H1 (cell line): ENCODE measurements around the gene STARD4. TPM values are rescaled to one million over a fixed set of nuclear protein-coding genes. Genes with fewer than 3 reads are reported as not detected.

Experiments used
- CTCF ChIA-PET: fragments of 300-600 bp; sonication (Branson Sonifier 250); formaldehyde crosslinking; loops from one replicate; lab custom pipeline; 2021; ENCODE audit not compliant: partially characterized antibody; lab: Charles Lee
- POLR2A ChIA-PET: fragments of 300-600 bp; sonication (Branson Sonifier 250); formaldehyde crosslinking; loops from one replicate; lab custom pipeline; 2021; ENCODE audit warnings: inconsistent platforms; ENCODE audit not compliant: partially characterized antibody; lab: Charles Lee
- DNase-seq, 2 experiments: peaks; one replicate each; pipeline versions ENCODE4 v3.0.0 to v3.0.0-alpha.2; 2010 to 2022; ENCODE audit warnings: low spot score in 2 of 2, low read depth in 1 of 2, mixed read lengths in 1 of 2
- FAIRE-seq: peaks from 2 replicates; lab custom pipeline; 2011; peaks lifted over from hg19 to GRCh38; lab: Jason Lieb, UNC
- H2AFZ ChIP-seq: 2 replicates; pipeline ENCODE4 v1.8.1; 2012; ENCODE audit warnings: low read length, inconsistent platforms
- H2AK5ac ChIP-seq: 2 replicates; pipeline ENCODE4 v1.6.1; 2013; ENCODE audit warnings: low read depth, low read length
- H2BK120ac ChIP-seq: replicated peaks from 2 replicates; pipeline ENCODE3; 2013; ENCODE audit warnings: low read depth, low read length, inconsistent platforms
- H2BK12ac ChIP-seq: 2 replicates; pipeline ENCODE4 v1.6.1; 2013; ENCODE audit warnings: low read depth, low read length
- H2BK15ac ChIP-seq: 2 replicates; pipeline ENCODE4 v1.6.1; 2013; ENCODE audit warnings: low read length
- H2BK20ac ChIP-seq: 2 replicates; pipeline ENCODE4 v1.6.1; 2013; ENCODE audit warnings: low read length
- H2BK5ac ChIP-seq: 2 replicates; pipeline ENCODE4 v1.6.1; 2013; ENCODE audit warnings: low read depth, low read length
- H3K14ac ChIP-seq: 2 replicates; pipeline ENCODE4 v1.6.1; 2013; ENCODE audit warnings: inconsistent platforms; ENCODE audit not compliant: insufficient read length
- H3K18ac ChIP-seq: 2 replicates; pipeline ENCODE4 v1.6.1; 2013; ENCODE audit warnings: low read length; ENCODE audit errors: extremely low read depth
- H3K23ac ChIP-seq: 2 replicates; pipeline ENCODE4 v1.6.1; 2013; ENCODE audit warnings: inconsistent platforms; ENCODE audit not compliant: insufficient read length
- H3K23me2 ChIP-seq: 2 replicates; pipeline ENCODE4 v1.6.1; 2013; ENCODE audit warnings: low read depth, low read length
- H3K27ac ChIP-seq: 2 replicates; pipeline ENCODE4 v1.6.1; 2011; ENCODE audit warnings: low read depth, low read length, inconsistent platforms
- H3K27me3 ChIP-seq, 4 experiments: replicated peaks in 1 of 4; 1 replicate in 1 of 4; 2 replicates in 3 of 4; pipeline versions ENCODE4 v1.6.1 to v1.8.1; 2011 to 2013; ENCODE audit warnings: low read length in 3 of 4, mild to moderate bottlenecking in 3 of 4, inconsistent platforms in 2 of 4, mixed read lengths in 2 of 4, moderate library complexity in 1 of 4; ENCODE audit not compliant: control insufficient read depth in 3 of 4, insufficient read depth in 3 of 4; ENCODE audit errors: extremely low read depth in 1 of 4
- H3K36me3 ChIP-seq, 4 experiments: 2 replicates each; pipeline versions ENCODE4 v1.6.1 to v1.8.1; 2011 to 2013; ENCODE audit warnings: mild to moderate bottlenecking in 4 of 4, low read length in 3 of 4, moderate library complexity in 2 of 4, control low read depth in 1 of 4, inconsistent platforms in 1 of 4; ENCODE audit not compliant: insufficient read depth in 4 of 4, control insufficient read depth in 2 of 4
- H3K4ac ChIP-seq: replicated peaks from 2 replicates; pipeline ENCODE3; 2013; ENCODE audit warnings: low read length, low read depth, mixed read lengths, inconsistent platforms; ENCODE audit not compliant: insufficient read length
- H3K4me1 ChIP-seq, 4 experiments: replicated peaks in 1 of 4; 1 replicate in 1 of 4; 2 replicates in 3 of 4; pipeline versions ENCODE4 v1.6.1 to v1.8.1; 2011 to 2013; ENCODE audit warnings: low read length in 3 of 4, inconsistent platforms in 2 of 4, mixed read lengths in 1 of 4; ENCODE audit not compliant: insufficient read depth in 4 of 4, control insufficient read depth in 3 of 4
- H3K4me2 ChIP-seq, 2 experiments: 2 replicates each; pipeline versions ENCODE4 v1.6.1 to v1.8.1; 2011 to 2013; ENCODE audit warnings: low read depth in 2 of 2, low read length in 2 of 2, control low read depth in 1 of 2, inconsistent platforms in 1 of 2, mild to moderate bottlenecking in 1 of 2; ENCODE audit not compliant: insufficient read depth in 1 of 2
- H3K4me3 ChIP-seq, 4 experiments: fragments of 200-600, 300-600 bp in 1 of 4; sonication (generic), shearing (Covaris generic), sonication (Bioruptor Twin) in 1 of 4; 2 replicates each; pipeline versions ENCODE4 v1.5.1 to v1.8.1; 2011 to 2016; ENCODE audit warnings: low read length in 4 of 4, low read depth in 3 of 4, control low read depth in 2 of 4, inconsistent platforms in 2 of 4, mild to moderate bottlenecking in 2 of 4, mixed read lengths in 1 of 4, moderate library complexity in 1 of 4; ENCODE audit not compliant: insufficient read depth in 2 of 4; ENCODE audit errors: extremely low read depth in 1 of 4
- H3K56ac ChIP-seq: replicated peaks from 2 replicates; pipeline ENCODE3; 2013; ENCODE audit warnings: low read depth, mild to moderate bottlenecking, mixed read lengths, low read length, inconsistent platforms; ENCODE audit not compliant: insufficient read length
- H3K79me1 ChIP-seq: 2 replicates; pipeline ENCODE4 v1.6.1; 2013; ENCODE audit warnings: low read depth, low read length, control low read depth
- H3K79me2 ChIP-seq, 2 experiments: 2 replicates each; pipeline versions ENCODE4 v1.6.1 to v1.8.1; 2012 to 2013; ENCODE audit warnings: low read length in 2 of 2, mild to moderate bottlenecking in 2 of 2, inconsistent platforms in 1 of 2; ENCODE audit not compliant: insufficient read depth in 2 of 2, control insufficient read depth in 1 of 2
- H3K9ac ChIP-seq, 4 experiments: replicated peaks in 1 of 4; 1 replicate in 1 of 4; 2 replicates in 3 of 4; pipeline versions ENCODE4 v1.6.1 to v1.8.1; 2011 to 2013; ENCODE audit warnings: low read depth in 3 of 4, low read length in 3 of 4, control low read depth in 2 of 4, mild to moderate bottlenecking in 2 of 4, moderate library complexity in 2 of 4, inconsistent platforms in 1 of 4; ENCODE audit errors: extremely low read depth in 1 of 4
- H3K9me3 ChIP-seq, 2 experiments: 2 replicates each; pipeline versions ENCODE4 v1.6.1 to v1.8.1; 2012 to 2013; ENCODE audit warnings: mild to moderate bottlenecking in 2 of 2, moderate library complexity in 2 of 2, control low read depth in 1 of 2, inconsistent platforms in 1 of 2, low read depth in 1 of 2, low read length in 1 of 2, mixed read lengths in 1 of 2; ENCODE audit not compliant: insufficient read depth in 2 of 2
- H4K20me1 ChIP-seq, 2 experiments: replicated peaks in 1 of 2; 2 replicates each; pipeline versions ENCODE3 to v1.8.1; 2011 to 2013; ENCODE audit warnings: inconsistent platforms in 2 of 2, low read length in 2 of 2, mild to moderate bottlenecking in 1 of 2; ENCODE audit not compliant: insufficient read depth in 2 of 2, control insufficient read depth in 1 of 2
- H4K5ac ChIP-seq: 2 replicates; pipeline ENCODE4 v1.6.1; 2013; ENCODE audit warnings: low read length, low read depth, mixed read lengths, inconsistent platforms; ENCODE audit not compliant: insufficient read length
- H4K8ac ChIP-seq: 2 replicates; pipeline ENCODE4 v1.8.0; 2013; ENCODE audit warnings: mild to moderate bottlenecking, moderate library complexity, low read length, inconsistent platforms; ENCODE audit not compliant: insufficient read depth; ENCODE audit errors: extremely low read depth
- H4K91ac ChIP-seq: replicated peaks from 2 replicates; pipeline ENCODE3; 2013; ENCODE audit warnings: low read length, mixed read lengths, inconsistent platforms; ENCODE audit not compliant: insufficient read length
- BRCA1 ChIP-seq: IDR thresholded peaks from 2 replicates; pipeline ENCODE4 v1.6.1; 2012; ENCODE audit warnings: low read depth, low read length, improper control_type of control experiment
- CREB1 ChIP-seq: IDR thresholded peaks from 2 replicates; pipeline ENCODE4 v1.6.1; 2012; ENCODE audit warnings: inconsistent platforms
- CTBP2 ChIP-seq: IDR thresholded peaks from 2 replicates; pipeline ENCODE4 v1.7.0; 2011; ENCODE audit warnings: borderline replicate concordance, mild to moderate bottlenecking, moderate library complexity, mixed read lengths, low read length; ENCODE audit not compliant: insufficient read depth, insufficient read length
- EP300 ChIP-seq, 2 experiments: IDR thresholded peaks; 1 replicate in 1 of 2; 2 replicates in 1 of 2; pipeline ENCODE4 v1.6.1; 2011 to 2012; ENCODE audit warnings: low read depth in 2 of 2, low read length in 2 of 2, mild to moderate bottlenecking in 2 of 2, borderline replicate concordance in 1 of 2, inconsistent platforms in 1 of 2, moderate library complexity in 1 of 2
- KDM4A ChIP-seq: IDR thresholded peaks from one replicate; pipeline ENCODE4 v1.7.1; 2012; ENCODE audit warnings: low read depth, mild to moderate bottlenecking, moderate library complexity, low read length, inconsistent platforms; ENCODE audit not compliant: severe bottlenecking
- MAX ChIP-seq: IDR thresholded peaks from 2 replicates; pipeline ENCODE4 v1.6.1; 2012; ENCODE audit warnings: inconsistent platforms
- PHF8 ChIP-seq: fragments of 200-600 bp; sonication (generic); conservative IDR thresholded peaks from 2 replicates; pipeline ENCODE4 v1.7.1; 2012; ENCODE audit warnings: low read depth, mild to moderate bottlenecking, inconsistent platforms, low read length, moderate library complexity
- POU5F1 ChIP-seq: IDR thresholded peaks from 2 replicates; pipeline ENCODE4 v1.6.1; 2011; ENCODE audit warnings: low read depth, mild to moderate bottlenecking, low read length, moderate library complexity
- SP1 ChIP-seq: IDR thresholded peaks from 2 replicates; pipeline ENCODE4 v1.6.1; 2011; ENCODE audit warnings: low read depth, low read length
- TAF1 ChIP-seq: IDR thresholded peaks from 2 replicates; pipeline ENCODE4 v1.6.1; 2011; ENCODE audit warnings: mild to moderate bottlenecking, low read depth, low read length
- WGBS, 2 experiments: shearing (Covaris generic) in 1 of 2; methylation state at CpG; one replicate each; pipeline versions ENCODE4 v1.1.6 to v1.1.7; 2013 to 2015; ENCODE audit warnings: low lambda C conversion rate in 2 of 2, mixed read lengths in 2 of 2, inconsistent platforms in 1 of 2, low coverage in 1 of 2, missing lambda C conversion rate in 1 of 2; ENCODE audit not compliant: insufficient replicate concordance in 2 of 2, insufficient coverage in 1 of 2, insufficient read length in 1 of 2; ENCODE audit errors: extremely low coverage in 1 of 2, missing lambda C conversion rate in 1 of 2; 5-methylcytosine and 5-hydroxymethylcytosine counted together
- polyA plus RNA-seq, 7 experiments: library from polyadenylated mRNA; depleted of rRNA in 3 of 7; stranded (reverse) in 5 of 7; unstranded in 2 of 7; fragments of >200 nt in 5 of 7; fragments of 200-250 nt in 2 of 7; gene quantifications; 1 replicate in 5 of 7; 2 replicates in 1 of 7; 4 replicates in 1 of 7; pipeline versions ENCODE4 v1.2.1 to v1.2.3, GENCODE V29; 2011 to 2013; ENCODE audit warnings: missing spikeins in 2 of 7, mixed read lengths in 2 of 7
- total RNA-seq: library from RNA; stranded (reverse); fragmentation: NEBNext Ultra II Directional; extraction: Animal tissue kit (Norgen Biotek cat#: 25700); gene quantifications from 2 replicates; pipeline ENCODE4 v1.2.1, GENCODE V29; 2021
- TF ChIP-seq, protein P1 (sequence below): IDR thresholded peaks from 2 replicates; pipeline ENCODE4 v1.6.1; 2012; ENCODE audit warnings: low read length, inconsistent platforms

Gene STARD4
- total and polyA plus RNA-seq, 2 of the 8 experiments (the other 6 are each of a cell fraction or from before 2014, with no cell fraction given): 10.8 to 47.9 TPM

DNA sequence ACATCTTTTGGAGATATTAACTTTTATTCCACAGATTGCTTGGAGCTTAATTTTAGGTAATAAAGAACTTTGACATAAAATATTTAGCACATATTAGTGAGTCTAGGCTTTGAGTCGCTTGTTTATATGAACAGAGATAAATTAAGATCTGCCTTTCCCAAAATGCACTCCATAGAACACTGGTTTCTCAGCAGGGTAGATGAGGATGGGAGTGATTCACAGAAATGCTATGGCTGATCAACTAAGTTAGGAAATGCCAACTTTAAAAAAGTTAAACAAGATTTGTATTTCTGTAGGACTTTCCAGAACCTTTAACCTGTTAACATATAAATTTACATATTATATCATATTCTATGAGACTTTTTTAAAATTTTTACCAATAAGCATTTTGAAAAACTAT, 65.2 kb downstream of the STARD4 start:
- no peak overlapping the region for H3K9ac ChIP-seq
- no peaks in the 10 kb centered on the region for H3K79me2 ChIP-seq
- H2AK5ac ChIP-seq: no peak overlapping the region
- no peak overlapping the region for H3K4me3 ChIP-seq
- TF ChIP-seq BRCA1: no peak
- TF ChIP-seq CTBP2: no peak
- no peak for TF ChIP-seq PHF8
- TF ChIP-seq CREB1: no peak
- TF ChIP-seq EP300 (IDR thresholded peaks at IDR 0.05; ENCODE audit: borderline replicate concordance in 1 of 2, low read depth in 2 of 2, low read length in 2 of 2): no peak
- no peak for TF ChIP-seq POU5F1
- no peak for TF ChIP-seq MAX
- TF ChIP-seq, protein P1, sequence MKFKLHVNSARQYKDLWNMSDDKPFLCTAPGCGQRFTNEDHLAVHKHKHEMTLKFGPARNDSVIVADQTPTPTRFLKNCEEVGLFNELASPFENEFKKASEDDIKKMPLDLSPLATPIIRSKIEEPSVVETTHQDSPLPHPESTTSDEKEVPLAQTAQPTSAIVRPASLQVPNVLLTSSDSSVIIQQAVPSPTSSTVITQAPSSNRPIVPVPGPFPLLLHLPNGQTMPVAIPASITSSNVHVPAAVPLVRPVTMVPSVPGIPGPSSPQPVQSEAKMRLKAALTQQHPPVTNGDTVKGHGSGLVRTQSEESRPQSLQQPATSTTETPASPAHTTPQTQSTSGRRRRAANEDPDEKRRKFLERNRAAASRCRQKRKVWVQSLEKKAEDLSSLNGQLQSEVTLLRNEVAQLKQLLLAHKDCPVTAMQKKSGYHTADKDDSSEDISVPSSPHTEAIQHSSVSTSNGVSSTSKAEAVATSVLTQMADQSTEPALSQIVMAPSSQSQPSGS: no peak
- TF ChIP-seq SP1: no peak
- TF ChIP-seq KDM4A: no peak
- TF ChIP-seq TAF1: no peak
- 93% methylated on average over 1 of the region's 1 CpG; no CpG with 5 or more reads in 1 of the 2 experiments for WGBS, 2 experiments
- no peaks in the 10 kb centered on the region for H3K9me3 ChIP-seq
- no peak overlapping the region for H3K18ac ChIP-seq
- H3K27me3 ChIP-seq: no peaks in the 10 kb centered on the region
- no peaks in the 10 kb centered on the region for H4K20me1 ChIP-seq
- CTCF ChIA-PET: interaction anchor here (2.5 kb wide), 1 partner anchor 14 kb away, joined by 14 read pairs; no protein-coding TSS in a partner anchor
- no peak overlapping the region for H2BK120ac ChIP-seq
- no peak overlapping the region for H4K91ac ChIP-seq
- no peak for DNase-seq
- POLR2A ChIA-PET: no interaction called here
- H3K4me2 ChIP-seq: no peak overlapping the region
- no peak overlapping the region for H4K5ac ChIP-seq
- FAIRE-seq: no peak
- H2AFZ ChIP-seq: no peak overlapping the region
- H2BK12ac ChIP-seq: no peak overlapping the region
- H3K4me1 ChIP-seq: no peaks in the 10 kb centered on the region; a peak in 1 of 7 replicates
- H3K4ac ChIP-seq: no peak overlapping the region
- no peak overlapping the region for H4K8ac ChIP-seq
- H2BK20ac ChIP-seq: no peak overlapping the region
- H3K56ac ChIP-seq: no peak overlapping the region
- no peak overlapping the region for H3K27ac ChIP-seq
- no peaks in the 10 kb centered on the region for H3K23me2 ChIP-seq
- H3K14ac ChIP-seq: no peak overlapping the region
- H3K23ac ChIP-seq: no peak overlapping the region
- H3K79me1 ChIP-seq: no peaks in the 10 kb centered on the region
- no peak overlapping the region for H2BK5ac ChIP-seq
- H3K36me3 ChIP-seq: no peaks in the 10 kb centered on the region
- H2BK15ac ChIP-seq: no peak overlapping the region
